ENCODE results near the gene HPGDS.

DNA sequence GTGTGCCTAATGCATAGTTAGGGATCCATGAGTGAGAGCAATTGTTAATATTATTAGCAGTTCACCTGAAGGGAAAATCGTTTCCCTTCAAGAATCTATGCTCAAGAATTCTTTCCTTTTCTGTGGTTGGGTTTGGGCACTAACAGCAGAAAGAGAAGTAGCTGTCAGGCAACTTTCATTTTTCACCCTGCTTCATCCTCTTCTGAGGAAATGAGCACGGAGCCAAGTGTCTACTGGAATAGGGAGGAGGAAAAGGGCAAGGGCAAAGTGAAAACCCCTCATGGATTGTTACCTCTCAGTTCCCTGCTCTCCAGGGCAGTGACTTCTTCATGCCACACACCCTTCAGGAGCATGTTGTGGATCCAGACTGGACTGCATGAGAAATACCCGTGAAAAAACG, 2.6 kb upstream of the HPGDS start:
- TF ChIP-seq EZH2 (IDR thresholded peaks at IDR 0.05; ENCODE audit: borderline replicate concordance, low read length) (no peak), CTCF (conservative IDR thresholded peaks at IDR 0.05 in 1 of 2, IDR thresholded peaks at IDR 0.05 in 1 of 2; ENCODE audit: extremely low read depth in 1 of 2, insufficient read depth in 1 of 2, low read depth in 1 of 2, low read length in 2 of 2) (no peak)

All from mammary epithelial cell (primary cell).